HepG2 (cell line): ENCODE measurements around the gene P2RX3. TPM values are rescaled to one million over a fixed set of nuclear protein-coding genes. Genes with fewer than 3 reads are reported as not detected.

Experiments
- MAZ ChIP-seq, 2 experiments: sonication (generic) in 1 of 2; formaldehyde crosslinking in 1 of 2; IDR thresholded peaks; 2 replicates each; pipeline versions ENCODE4 v1.5.0 to v1.6.1; 2012 to 2020; ENCODE audit warnings: low read depth in 2 of 2, mild to moderate bottlenecking in 2 of 2, borderline replicate concordance in 1 of 2, improper control_type of control experiment in 1 of 2, low read length in 1 of 2, missing genetic modification reagents in 1 of 2, moderate library complexity in 1 of 2
- MXD3 ChIP-seq: IDR thresholded peaks from 2 replicates; pipeline ENCODE4 v1.6.1; 2016; ENCODE audit warnings: mild to moderate bottlenecking, missing biosample characterization, missing genetic modification reagents
- MXI1 ChIP-seq: IDR thresholded peaks from 3 replicates; pipeline ENCODE4 v1.6.1; 2012; ENCODE audit warnings: low read depth, low read length, inconsistent platforms, borderline replicate concordance
- MYC ChIP-seq: sonication (generic); formaldehyde crosslinking; IDR thresholded peaks from 2 replicates; pipeline ENCODE4 v1.9.0; 2021; ENCODE audit warnings: missing genetic modification reagents, borderline replicate concordance
- PPARG ChIP-seq: conservative IDR thresholded peaks from 2 replicates; pipeline ENCODE4 v1.6.1; 2016; ENCODE audit warnings: missing biosample characterization, missing genetic modification reagents
- SMC3 ChIP-seq: IDR thresholded peaks from 2 replicates; pipeline ENCODE4 v1.6.1; 2011; ENCODE audit warnings: low read length, improper control_type of control experiment
- TFAP4 ChIP-seq: sonication (generic); IDR thresholded peaks from 2 replicates; pipeline ENCODE4 v1.6.1; 2016; ENCODE audit warnings: low read depth, borderline replicate concordance
- THAP11 ChIP-seq: IDR thresholded peaks from 2 replicates; pipeline ENCODE4 v1.6.1; 2016; ENCODE audit warnings: missing biosample characterization, missing genetic modification reagents
- ZNF264 ChIP-seq: sonication (generic); formaldehyde crosslinking; IDR thresholded peaks from 2 replicates; pipeline ENCODE4 v1.4.0; 2020; ENCODE audit warnings: missing genetic modification reagents
- ZNF547 ChIP-seq: sonication (generic); formaldehyde crosslinking; IDR thresholded peaks from 2 replicates; pipeline ENCODE4 v1.5.1; 2020; ENCODE audit warnings: mild to moderate bottlenecking, missing genetic modification reagents
- ZNF646 ChIP-seq: sonication (generic); formaldehyde crosslinking; IDR thresholded peaks from 2 replicates; pipeline ENCODE4 v1.9.0; 2021; ENCODE audit warnings: mild to moderate bottlenecking, missing genetic modification reagents
- ZNF740 ChIP-seq: sonication (generic); formaldehyde crosslinking; IDR thresholded peaks from 2 replicates; pipeline ENCODE4 v1.4.0; 2020; ENCODE audit warnings: missing genetic modification reagents
- polyA plus RNA-seq, 8 experiments: library from polyadenylated mRNA; depleted of rRNA in 3 of 8; stranded (reverse) in 7 of 8; unstranded in 1 of 8; fragments of >200 nt; fragmentation: Illumina TruSeq in 4 of 8; extraction: Trizol in 4 of 8; gene quantifications; 2 replicates each; pipeline versions ENCODE4 v1.2.1 to v1.2.3, GENCODE V29; 2011 to 2016; ENCODE audit warnings: low read depth in 4 of 8, missing spikeins in 1 of 8, mixed read lengths in 1 of 8; ENCODE audit not compliant: insufficient read depth in 1 of 8
- total RNA-seq, 5 experiments: library from RNA; depleted of rRNA; stranded (reverse); fragments of >200 nt; fragmentation: Illumina TruSeq; extraction: Trizol; gene quantifications; 2 replicates each; pipeline ENCODE4 v1.2.3, GENCODE V29; 2016; ENCODE audit warnings: low read depth in 1 of 5

P2RX3 gene
- total and polyA plus RNA-seq, 2 of the 13 experiments (the other 11 are each of a cell fraction or from before 2014, with no cell fraction given) = 0.08 TPM; not detected in 1

GRCh38 chr11:57345555-57346211 is 7.5 kb downstream of the P2RX3 start (continued):
- TF ChIP-seq MYC (CRISPR knock-in tag) (peak; percentile 45; the same call in 1 of the 2 replicates), ZNF740 (CRISPR knock-in tag) (peak; percentile 91), MAZ (IDR thresholded peaks at IDR 0.05; ENCODE audit: borderline replicate concordance, low read depth, low read length) (peak; percentile 41; the same call in 1 of the 2 replicates), MAZ (CRISPR knock-in tag; IDR thresholded peaks at IDR 0.05; ENCODE audit: low read depth) (no peak), SMC3 (peak; percentile 53; the same call in 1 of the 2 replicates), ZNF264 (no peak), THAP11 (CRISPR knock-in tag) (peak; percentile 30; the same call in 1 of the 2 replicates), ZNF547 (CRISPR knock-in tag) (0 out of 2 replicates have a peak, but pooled peaks have one; percentile 7), PPARG (CRISPR knock-in tag) (no peak), ZNF646 (CRISPR knock-in tag) (no peak), MXD3 (CRISPR knock-in tag) (no peak), MXI1 (0 out of 3 replicates have a peak, but pooled peaks have one; percentile 18), TFAP4 (no peak)
